ENCODE measurements around the gene RPL23. TPM values are rescaled to one million over a fixed set of nuclear protein-coding genes. Genes with fewer than 3 reads are reported as not detected.

Gene RPL23
- total RNA-seq, 1 donor from 2014 or later = 1,585 TPM

- H3K27ac ChIP-seq = no peak overlapping the region
- peaks cover 0 to 32% of the 10 kb centered on the region in 2 donors for H3K36me3 ChIP-seq
- no peak overlapping the region for H3K4me3 ChIP-seq
- no peaks in the 10 kb centered on the region for H3K4me1 ChIP-seq
- intact Hi-C loops (cut with DNase I) = no loop called here
- no peak for DNase-seq (ENCODE audit: extremely low spot score in 2 of 2)
- TF ChIP-seq, protein P1, sequence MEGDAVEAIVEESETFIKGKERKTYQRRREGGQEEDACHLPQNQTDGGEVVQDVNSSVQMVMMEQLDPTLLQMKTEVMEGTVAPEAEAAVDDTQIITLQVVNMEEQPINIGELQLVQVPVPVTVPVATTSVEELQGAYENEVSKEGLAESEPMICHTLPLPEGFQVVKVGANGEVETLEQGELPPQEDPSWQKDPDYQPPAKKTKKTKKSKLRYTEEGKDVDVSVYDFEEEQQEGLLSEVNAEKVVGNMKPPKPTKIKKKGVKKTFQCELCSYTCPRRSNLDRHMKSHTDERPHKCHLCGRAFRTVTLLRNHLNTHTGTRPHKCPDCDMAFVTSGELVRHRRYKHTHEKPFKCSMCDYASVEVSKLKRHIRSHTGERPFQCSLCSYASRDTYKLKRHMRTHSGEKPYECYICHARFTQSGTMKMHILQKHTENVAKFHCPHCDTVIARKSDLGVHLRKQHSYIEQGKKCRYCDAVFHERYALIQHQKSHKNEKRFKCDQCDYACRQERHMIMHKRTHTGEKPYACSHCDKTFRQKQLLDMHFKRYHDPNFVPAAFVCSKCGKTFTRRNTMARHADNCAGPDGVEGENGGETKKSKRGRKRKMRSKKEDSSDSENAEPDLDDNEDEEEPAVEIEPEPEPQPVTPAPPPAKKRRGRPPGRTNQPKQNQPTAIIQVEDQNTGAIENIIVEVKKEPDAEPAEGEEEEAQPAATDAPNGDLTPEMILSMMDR (IDR thresholded peaks at IDR 0.05) = no peak
- no peak for TF ChIP-seq POLR2AphosphoS5 (IDR thresholded peaks at IDR 0.05; ENCODE audit: insufficient read depth in 1 of 2, low read depth in 1 of 2)
- no peak for TF ChIP-seq POLR2A (IDR thresholded peaks at IDR 0.05)
- no peaks in the 10 kb centered on the region for H3K27me3 ChIP-seq
- no peaks in the 10 kb centered on the region for H3K9me3 ChIP-seq
These were observed 9.2 kb downstream of the RPL23 start for GRCh38 chr17:38844261-38844757.

GRCh38 chr17:38825762-38826247 lies 27.7 kb downstream of the RPL23 start:
- no peaks in the 10 kb centered on the region for H3K9me3 ChIP-seq
- intact Hi-C loops (cut with DNase I) = loop anchor here (1.0 kb wide), 1 partner anchor 27 kb away; the partner anchor contains the start of gene PIP4K2B
- H3K27ac ChIP-seq = peak overlapping the region; percentile 92
- H3K4me1 ChIP-seq = peaks cover 35% of the 10 kb centered on the region
- peaks cover 0 to 5% of the 10 kb centered on the region in 2 donors for H3K36me3 ChIP-seq
- no peak for DNase-seq (ENCODE audit: extremely low spot score in 2 of 2)
- TF ChIP-seq, protein P1 (IDR thresholded peaks at IDR 0.05) = no peak
- TF ChIP-seq POLR2AphosphoS5 (IDR thresholded peaks at IDR 0.05; ENCODE audit: insufficient read depth in 1 of 2, low read depth in 1 of 2) (no peak), POLR2A (IDR thresholded peaks at IDR 0.05) (no peak)
- H3K4me3 ChIP-seq = peak overlapping the region; percentile 65 to 86
- no peaks in the 10 kb centered on the region for H3K27me3 ChIP-seq

GRCh38 chr17:38824899-38825761 lies 28.4 kb downstream of the RPL23 start, which contains the start of gene CWC25:
TSS of gene CWC25 (minus strand) at chr17:38825321. CDS start at chr17:38825183, 138 bp downstream.
- intact Hi-C loops (cut with DNase I) = loop anchor here (1.0 kb wide), 1 partner anchor 26 kb away; the partner anchor contains the start of gene PIP4K2B
- TF ChIP-seq POLR2A (IDR thresholded peaks at IDR 0.05) (peak in 1 of 2 donors; percentile 77), POLR2AphosphoS5 (IDR thresholded peaks at IDR 0.05; ENCODE audit: insufficient read depth in 1 of 2, low read depth in 1 of 2) (peak; percentile 97 to 100)
- TF ChIP-seq, protein P1 (IDR thresholded peaks at IDR 0.05) = peak in 1 of 3 experiments; percentile 25
- Histone ChIP-seq H3K36me3 (peaks cover 0 to 12% of the 10 kb centered on the region in 2 donors), H3K27ac (peak within 1 kb of the TSS; percentile 92), H3K27me3 (no peaks in the 10 kb centered on the region), H3K9me3 (no peaks in the 10 kb centered on the region), H3K4me1 (peaks cover 35% of the 10 kb centered on the region), H3K4me3 (peak within 1 kb of the TSS; percentile 65 to 86)
- peak; percentile 97 to 98 for DNase-seq (ENCODE audit: extremely low spot score in 2 of 2)

- no peaks in the 10 kb centered on the region for H3K9me3 ChIP-seq
- TF ChIP-seq POLR2A (IDR thresholded peaks at IDR 0.05) = no peak
- TF ChIP-seq POLR2AphosphoS5 (IDR thresholded peaks at IDR 0.05; ENCODE audit: insufficient read depth in 1 of 2, low read depth in 1 of 2) = no peak
- TF ChIP-seq, protein P1 (IDR thresholded peaks at IDR 0.05) = no peak
- intact Hi-C loops (cut with DNase I) = no loop called here
- H3K4me1 ChIP-seq = no peaks in the 10 kb centered on the region
- no peak for DNase-seq (ENCODE audit: extremely low spot score in 2 of 2)
- no peaks in the 10 kb centered on the region for H3K27me3 ChIP-seq
- H3K4me3 ChIP-seq = no peak overlapping the region
- H3K27ac ChIP-seq = no peak overlapping the region
- peaks cover 0 to 63% of the 10 kb centered on the region in 2 donors for H3K36me3 ChIP-seq
These were observed 37.8 kb downstream of the RPL23 start for GRCh38 chr17:38815576-38816193.

Data from vagina (tissue), 2 donors.